ENCODE data around the gene KDM4B.

- TF ChIP-seq CEBPB (IDR thresholded peaks at IDR 0.05; ENCODE audit: low read depth) (no peak), POLR2A (IDR thresholded peaks at IDR 0.05; ENCODE audit: borderline replicate concordance, extremely low read depth, insufficient read depth, insufficient read length) (no peak), CTCF (IDR thresholded peaks at IDR 0.05 in 2 of 3, conservative IDR thresholded peaks at IDR 0.05 in 1 of 3; ENCODE audit: borderline replicate concordance in 1 of 3, insufficient read depth in 1 of 3, low read depth in 2 of 3, low read length in 2 of 3) (no peak), YY1 (IDR thresholded peaks at IDR 0.05; ENCODE audit: extremely low read depth, insufficient replicate concordance, low read depth, low read length) (no peak), ATF3 (IDR thresholded peaks at IDR 0.05) (no peak), EZH2 (IDR thresholded peaks at IDR 0.05) (no peak), TCF7L2 (IDR thresholded peaks at IDR 0.05; ENCODE audit: borderline replicate concordance, extremely low read depth, insufficient read depth, insufficient read length) (no peak), POLR2AphosphoS5 (IDR thresholded peaks at IDR 0.05; ENCODE audit: low read depth, low read length) (no peak), SRF (IDR thresholded peaks at IDR 0.05; ENCODE audit: low read depth) (no peak)
Observed at GRCh38 chr19:5080030-5080654, 111.2 kb downstream of the KDM4B start.

Measured in HCT116 (cell line).